ENCODE measurements around the gene RAB10. TPM values are rescaled to one million over a fixed set of nuclear protein-coding genes. Genes with fewer than 3 reads are reported as not detected.
A peak's percentile ranks its signal among the peaks of the same experiment; 100 is the strongest.

RAB10 gene
- total and polyA plus RNA-seq, 2 donors from 2014 or later: 59.8 to 122 TPM

DNA sequence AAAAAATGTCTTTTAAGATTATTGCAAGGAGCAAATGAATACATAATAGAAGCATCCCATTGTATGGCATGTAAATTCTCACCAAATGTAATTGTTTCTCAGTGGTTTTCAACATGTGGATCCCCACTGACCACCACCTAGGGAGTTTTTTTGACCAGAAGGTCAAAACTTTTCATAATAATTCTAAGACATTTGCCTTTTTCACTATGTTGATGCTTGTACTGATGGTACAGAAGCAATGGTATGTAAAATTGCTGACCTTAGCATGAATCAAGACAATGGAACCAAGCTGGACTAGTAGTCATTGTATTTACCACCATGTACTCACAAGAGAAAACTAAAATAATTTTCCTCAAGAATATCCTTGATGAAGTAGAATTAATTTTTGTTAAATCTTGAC, 36.8 kb downstream of the RAB10 start:
- Histone ChIP-seq H3K4me3 (ENCODE audit: low read length in 3 of 3) (no peak overlapping the region), H3K36me3 (ENCODE audit: control insufficient read depth in 2 of 3, insufficient read depth in 3 of 3, low read length in 3 of 3) (no peaks in the 10 kb centered on the region), H3K4me1 (ENCODE audit: control insufficient read depth in 2 of 3, insufficient read depth in 2 of 3, low read depth in 1 of 3, low read length in 3 of 3) (peaks cover 0 to 19% (median 10%) of the 10 kb centered on the region in 3 donors), H3K27me3 (ENCODE audit: control insufficient read depth, insufficient read depth, low read length) (no peaks in the 10 kb centered on the region), H3K27ac (ENCODE audit: low read depth in 2 of 2, low read length in 2 of 2) (no peak overlapping the region), H3K9me3 (ENCODE audit: control insufficient read depth in 2 of 3, insufficient read depth in 1 of 3, low read length in 3 of 3) (no peaks in the 10 kb centered on the region), H3K9ac (ENCODE audit: low read length in 3 of 3) (no peak overlapping the region)
- intact Hi-C loops (cut with DNase I): no loop called here
- TF ChIP-seq, protein P1, sequence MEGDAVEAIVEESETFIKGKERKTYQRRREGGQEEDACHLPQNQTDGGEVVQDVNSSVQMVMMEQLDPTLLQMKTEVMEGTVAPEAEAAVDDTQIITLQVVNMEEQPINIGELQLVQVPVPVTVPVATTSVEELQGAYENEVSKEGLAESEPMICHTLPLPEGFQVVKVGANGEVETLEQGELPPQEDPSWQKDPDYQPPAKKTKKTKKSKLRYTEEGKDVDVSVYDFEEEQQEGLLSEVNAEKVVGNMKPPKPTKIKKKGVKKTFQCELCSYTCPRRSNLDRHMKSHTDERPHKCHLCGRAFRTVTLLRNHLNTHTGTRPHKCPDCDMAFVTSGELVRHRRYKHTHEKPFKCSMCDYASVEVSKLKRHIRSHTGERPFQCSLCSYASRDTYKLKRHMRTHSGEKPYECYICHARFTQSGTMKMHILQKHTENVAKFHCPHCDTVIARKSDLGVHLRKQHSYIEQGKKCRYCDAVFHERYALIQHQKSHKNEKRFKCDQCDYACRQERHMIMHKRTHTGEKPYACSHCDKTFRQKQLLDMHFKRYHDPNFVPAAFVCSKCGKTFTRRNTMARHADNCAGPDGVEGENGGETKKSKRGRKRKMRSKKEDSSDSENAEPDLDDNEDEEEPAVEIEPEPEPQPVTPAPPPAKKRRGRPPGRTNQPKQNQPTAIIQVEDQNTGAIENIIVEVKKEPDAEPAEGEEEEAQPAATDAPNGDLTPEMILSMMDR (IDR thresholded peaks at IDR 0.05; ENCODE audit: borderline replicate concordance, extremely low read depth, insufficient read depth): no peak
- FAIRE-seq (no peak), DNase-seq (no peak)

DNA sequence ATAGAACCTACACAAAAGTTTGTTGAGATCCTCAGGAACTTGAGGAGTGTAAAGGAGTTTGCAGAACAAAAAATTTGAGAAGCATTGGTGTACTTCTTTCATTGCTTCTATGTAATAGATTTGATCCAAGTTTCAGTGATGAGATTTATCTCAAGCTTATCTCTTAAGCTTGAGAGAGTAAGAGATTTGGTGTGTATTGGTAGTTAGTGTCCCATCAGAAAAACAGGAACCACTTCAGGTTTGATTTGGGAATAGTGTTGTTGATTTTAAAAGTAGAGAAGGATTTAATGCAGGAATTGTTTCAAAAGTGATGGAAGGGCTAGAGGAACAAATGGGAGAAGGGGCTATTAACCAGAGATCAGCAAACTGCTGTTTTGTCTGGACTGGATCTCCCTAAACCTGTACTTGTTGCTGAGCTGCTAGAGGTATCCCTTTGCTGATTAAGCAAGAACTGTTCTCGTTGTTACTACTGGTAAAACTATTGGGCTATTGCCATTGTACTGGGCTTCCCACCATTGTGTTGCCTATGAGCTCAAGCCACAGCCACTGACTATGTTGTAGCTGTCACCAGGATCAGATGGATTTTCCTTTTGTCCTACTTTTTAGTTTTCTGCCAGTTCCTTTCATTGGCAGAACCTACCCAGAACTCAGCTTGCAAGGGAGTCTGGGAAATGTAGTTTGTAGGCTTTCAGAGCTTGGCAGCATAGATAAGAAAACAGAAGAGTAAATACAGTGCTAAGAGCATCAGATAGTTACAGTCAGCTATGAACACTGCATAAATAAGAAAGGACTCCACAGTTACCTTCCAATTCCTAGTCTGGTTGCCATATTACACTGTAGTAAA, 39.3 kb downstream of the RAB10 start:
- H3K36me3 ChIP-seq (ENCODE audit: control insufficient read depth in 2 of 3, insufficient read depth in 3 of 3, low read length in 3 of 3): no peaks in the 10 kb centered on the region
- no peaks in the 10 kb centered on the region for H3K9me3 ChIP-seq (ENCODE audit: control insufficient read depth in 2 of 3, insufficient read depth in 1 of 3, low read length in 3 of 3)
- peak overlapping the region; percentile 8 to 9 for H3K27ac ChIP-seq (ENCODE audit: low read depth in 2 of 2, low read length in 2 of 2)
- no peaks in the 10 kb centered on the region for H3K27me3 ChIP-seq (ENCODE audit: control insufficient read depth, insufficient read depth, low read length)
- intact Hi-C loops (cut with DNase I): no loop called here
- FAIRE-seq (no peak), DNase-seq (no peak)
- H3K4me3 ChIP-seq (ENCODE audit: low read length in 3 of 3): peak overlapping the region in 1 of 3 donors; percentile 9
- peaks cover 0 to 12% (median 10%) of the 10 kb centered on the region in 3 donors for H3K4me1 ChIP-seq (ENCODE audit: control insufficient read depth in 2 of 3, insufficient read depth in 2 of 3, low read depth in 1 of 3, low read length in 3 of 3)
- no peak overlapping the region for H3K9ac ChIP-seq (ENCODE audit: low read length in 3 of 3)
- TF ChIP-seq, protein P1 (IDR thresholded peaks at IDR 0.05; ENCODE audit: borderline replicate concordance, extremely low read depth, insufficient read depth): no peak

DNA sequence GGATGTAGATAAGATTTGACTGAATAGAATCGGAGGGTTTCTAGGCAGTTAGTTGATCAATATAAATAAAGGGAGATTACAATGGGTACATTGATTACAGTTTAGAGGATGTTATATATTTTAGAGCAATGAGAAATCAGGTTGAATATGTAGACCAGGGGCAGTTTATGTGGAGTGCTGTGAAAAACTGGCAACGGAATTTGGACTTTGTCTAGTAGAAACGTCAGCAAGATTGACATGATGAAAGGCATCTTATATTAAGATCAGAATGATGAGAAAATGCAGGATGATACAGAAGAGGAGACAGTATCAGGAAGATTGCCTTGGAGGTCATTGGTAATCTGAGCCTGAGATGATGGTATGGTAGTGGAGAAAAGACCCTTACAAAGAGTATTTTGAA, 39.9 kb downstream of the RAB10 start:
- intact Hi-C loops (cut with DNase I): no loop called here
- no peak for FAIRE-seq
- no peaks in the 10 kb centered on the region for H3K27me3 ChIP-seq (ENCODE audit: control insufficient read depth, insufficient read depth, low read length)
- H3K9me3 ChIP-seq (ENCODE audit: control insufficient read depth in 2 of 3, insufficient read depth in 1 of 3, low read length in 3 of 3): no peaks in the 10 kb centered on the region
- H3K27ac ChIP-seq (ENCODE audit: low read depth in 2 of 2, low read length in 2 of 2): peak overlapping the region; percentile 8 to 9
- H3K4me3 ChIP-seq (ENCODE audit: low read length in 3 of 3): no peak overlapping the region
- no peaks in the 10 kb centered on the region for H3K36me3 ChIP-seq (ENCODE audit: control insufficient read depth in 2 of 3, insufficient read depth in 3 of 3, low read length in 3 of 3)
- DNase-seq: no peak
- H3K4me1 ChIP-seq (ENCODE audit: control insufficient read depth in 2 of 3, insufficient read depth in 2 of 3, low read depth in 1 of 3, low read length in 3 of 3): peaks cover 0 to 12% (median 10%) of the 10 kb centered on the region in 3 donors
- TF ChIP-seq, protein P1 (IDR thresholded peaks at IDR 0.05; ENCODE audit: borderline replicate concordance, extremely low read depth, insufficient read depth): no peak
- H3K9ac ChIP-seq (ENCODE audit: low read length in 3 of 3): no peak overlapping the region
